ENCODE data around the gene PAPPA2.

Gene PAPPA2

GRCh38 chr1:176574756-176575155 lies 111.8 kb downstream of the PAPPA2 start:
- no peak overlapping the region for H3K4me3 ChIP-seq (replicated peaks; ENCODE audit: low read depth, low read length)
- DNase-seq (ENCODE audit: low read depth): no peak
- TF ChIP-seq CTCF (IDR thresholded peaks at IDR 0.05; ENCODE audit: low read length, missing control alignments): no peak

DNA sequence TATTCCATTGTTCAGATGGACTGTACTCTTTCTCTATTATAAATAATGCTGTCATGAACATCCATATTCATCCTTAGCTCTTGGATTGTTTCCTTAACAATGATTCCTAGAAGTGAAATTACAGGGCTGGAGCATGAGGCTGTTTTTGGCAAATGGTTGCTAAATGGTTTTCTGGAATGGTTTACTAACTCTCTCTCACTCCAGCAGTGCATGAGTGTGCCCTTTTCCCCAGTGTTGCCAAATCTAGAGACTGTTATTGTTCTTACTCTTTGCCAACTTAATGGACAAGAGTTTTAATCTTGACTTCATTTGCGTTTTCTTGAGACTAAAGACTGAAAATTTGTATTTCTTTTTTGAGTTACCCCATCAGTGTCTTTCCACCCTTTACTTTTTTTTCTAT lies 113.0 kb downstream of the PAPPA2 start:
- no peak overlapping the region for H3K4me3 ChIP-seq (replicated peaks; ENCODE audit: low read depth, low read length)
- TF ChIP-seq CTCF (IDR thresholded peaks at IDR 0.05; ENCODE audit: low read length, missing control alignments): no peak
- no peak for DNase-seq (ENCODE audit: low read depth)

GRCh38 chr1:176576670-176577069 lies 113.7 kb downstream of the PAPPA2 start:
- H3K4me3 ChIP-seq (replicated peaks; ENCODE audit: low read depth, low read length): no peak overlapping the region
- no peak for DNase-seq (ENCODE audit: low read depth)
- TF ChIP-seq CTCF (IDR thresholded peaks at IDR 0.05; ENCODE audit: low read length, missing control alignments): no peak

GRCh38 chr1:176577646-176578197 lies 114.7 kb downstream of the PAPPA2 start:
- H3K4me3 ChIP-seq (replicated peaks; ENCODE audit: low read depth, low read length): no peak overlapping the region
- TF ChIP-seq CTCF (IDR thresholded peaks at IDR 0.05; ENCODE audit: low read length, missing control alignments): no peak
- no peak for DNase-seq (ENCODE audit: low read depth)

DNA sequence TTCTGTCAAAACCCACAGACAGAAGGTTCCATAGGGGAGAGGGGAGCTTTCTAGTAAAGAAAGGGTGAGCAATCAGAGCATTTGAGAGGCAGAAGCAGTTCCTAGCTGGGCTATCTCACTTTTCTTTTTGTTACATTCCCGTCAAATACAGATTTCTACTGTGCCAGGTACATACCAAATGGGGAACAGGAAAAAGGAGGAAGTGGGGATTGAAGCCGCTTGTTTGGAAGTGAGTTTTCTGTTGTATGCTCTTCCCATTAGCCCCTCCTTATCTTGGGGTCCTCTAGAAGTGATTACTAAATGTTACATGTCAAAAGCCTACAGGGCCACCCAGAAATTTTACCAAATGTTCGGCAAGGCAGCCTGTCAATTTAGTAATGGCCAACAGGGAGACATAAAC lies 116.1 kb downstream of the PAPPA2 start:
- H3K4me3 ChIP-seq (replicated peaks; ENCODE audit: low read depth, low read length): no peak overlapping the region
- no peak for TF ChIP-seq CTCF (IDR thresholded peaks at IDR 0.05; ENCODE audit: low read length, missing control alignments)
- no peak for DNase-seq (ENCODE audit: low read depth)

- TF ChIP-seq CTCF (IDR thresholded peaks at IDR 0.05; ENCODE audit: low read length, missing control alignments): no peak
- no peak for DNase-seq (ENCODE audit: low read depth)
- H3K4me3 ChIP-seq (replicated peaks; ENCODE audit: low read depth, low read length): no peak overlapping the region
Measured at GRCh38 chr1:176595217-176595616, 132.2 kb downstream of the PAPPA2 start.

DNA sequence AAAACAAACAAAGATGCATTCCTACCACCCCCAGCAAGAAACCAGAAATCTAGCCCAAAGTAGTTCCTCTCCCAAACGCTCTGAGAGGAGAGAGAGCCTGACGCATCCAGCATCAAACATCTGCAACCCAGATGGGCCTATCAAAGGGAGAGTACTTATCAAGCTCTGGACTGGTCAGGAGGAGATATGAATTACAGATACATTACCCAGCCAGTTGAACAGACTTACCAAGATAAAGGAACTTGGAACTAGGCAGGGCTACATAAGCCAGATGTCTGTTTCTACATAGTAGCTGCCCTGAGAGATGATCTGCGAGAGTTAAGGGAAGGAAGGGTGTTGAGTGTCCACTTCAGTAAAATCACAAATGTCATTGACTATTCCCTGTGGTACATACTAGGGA lies 138.4 kb downstream of the PAPPA2 start:
- no peak overlapping the region for H3K4me3 ChIP-seq (replicated peaks; ENCODE audit: low read depth, low read length)
- TF ChIP-seq CTCF (IDR thresholded peaks at IDR 0.05; ENCODE audit: low read length, missing control alignments): no peak
- DNase-seq (ENCODE audit: low read depth): peak; percentile 8
